Measurements from ENCODE around the gene DAPP1.

Gene DAPP1

DNA sequence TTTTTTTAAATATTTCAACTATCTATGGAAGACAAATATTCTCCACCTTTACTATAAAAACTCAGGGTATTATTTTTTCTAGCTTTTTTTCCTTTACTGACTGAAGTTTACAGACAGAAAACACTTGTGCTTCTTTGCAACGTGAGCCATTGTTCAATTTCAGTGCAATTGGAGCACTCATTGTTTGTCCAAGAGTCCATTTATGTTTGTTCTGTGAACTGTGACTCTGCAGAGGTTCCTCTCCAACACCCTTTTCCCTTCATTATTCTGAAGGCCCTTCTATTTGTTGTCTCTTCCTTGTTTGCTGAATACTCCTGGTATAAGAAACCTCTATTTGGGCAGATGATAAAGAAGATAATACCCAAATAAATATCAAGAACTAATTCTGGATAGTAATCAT, 37.4 kb downstream of the DAPP1 start:
- DNase-seq (ENCODE audit: extremely low spot score) = no peak
- POLR2A ChIA-PET = no interaction called here
- TF ChIP-seq, protein P1, sequence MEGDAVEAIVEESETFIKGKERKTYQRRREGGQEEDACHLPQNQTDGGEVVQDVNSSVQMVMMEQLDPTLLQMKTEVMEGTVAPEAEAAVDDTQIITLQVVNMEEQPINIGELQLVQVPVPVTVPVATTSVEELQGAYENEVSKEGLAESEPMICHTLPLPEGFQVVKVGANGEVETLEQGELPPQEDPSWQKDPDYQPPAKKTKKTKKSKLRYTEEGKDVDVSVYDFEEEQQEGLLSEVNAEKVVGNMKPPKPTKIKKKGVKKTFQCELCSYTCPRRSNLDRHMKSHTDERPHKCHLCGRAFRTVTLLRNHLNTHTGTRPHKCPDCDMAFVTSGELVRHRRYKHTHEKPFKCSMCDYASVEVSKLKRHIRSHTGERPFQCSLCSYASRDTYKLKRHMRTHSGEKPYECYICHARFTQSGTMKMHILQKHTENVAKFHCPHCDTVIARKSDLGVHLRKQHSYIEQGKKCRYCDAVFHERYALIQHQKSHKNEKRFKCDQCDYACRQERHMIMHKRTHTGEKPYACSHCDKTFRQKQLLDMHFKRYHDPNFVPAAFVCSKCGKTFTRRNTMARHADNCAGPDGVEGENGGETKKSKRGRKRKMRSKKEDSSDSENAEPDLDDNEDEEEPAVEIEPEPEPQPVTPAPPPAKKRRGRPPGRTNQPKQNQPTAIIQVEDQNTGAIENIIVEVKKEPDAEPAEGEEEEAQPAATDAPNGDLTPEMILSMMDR (IDR thresholded peaks at IDR 0.05; ENCODE audit: control extremely low read depth, extremely low read depth, low read depth, missing control alignments) = no peak
- CTCF ChIA-PET = interaction anchor here (0.8 to 2.5 kb wide), 5 partner anchors 24 to 46 kb away, joined by 3 to 8 read pairs (median 3); no protein-coding TSS in a partner anchor

DNA sequence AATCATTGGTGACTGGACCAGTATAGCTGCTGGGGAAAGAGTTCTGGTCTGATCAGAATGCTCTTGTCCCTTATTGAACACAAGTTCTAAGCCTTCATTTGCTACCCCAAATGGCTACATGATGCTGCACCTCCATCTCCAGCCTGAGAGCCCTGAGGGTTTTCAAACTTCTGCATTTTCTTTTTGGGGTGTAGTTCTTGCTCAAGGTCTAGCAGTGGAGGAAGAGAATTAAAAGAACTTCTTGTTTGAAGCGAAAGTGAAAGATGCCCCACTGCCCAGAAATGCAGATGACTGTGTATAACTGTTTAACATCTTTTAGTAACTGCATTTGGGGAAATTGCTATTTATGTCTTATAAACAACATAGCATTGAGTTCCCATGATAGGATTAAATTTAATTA, 39.1 kb downstream of the DAPP1 start:
- POLR2A ChIA-PET = no interaction called here
- CTCF ChIA-PET = interaction anchor here (1.0 to 3.0 kb wide), 3 partner anchors 44 to 93 kb away, joined by 4 to 17 read pairs (median 7); no protein-coding TSS in a partner anchor
- TF ChIP-seq, protein P1 (IDR thresholded peaks at IDR 0.05; ENCODE audit: control extremely low read depth, extremely low read depth, low read depth, missing control alignments) = no peak
- DNase-seq (ENCODE audit: extremely low spot score) = peak; percentile 29

DNA sequence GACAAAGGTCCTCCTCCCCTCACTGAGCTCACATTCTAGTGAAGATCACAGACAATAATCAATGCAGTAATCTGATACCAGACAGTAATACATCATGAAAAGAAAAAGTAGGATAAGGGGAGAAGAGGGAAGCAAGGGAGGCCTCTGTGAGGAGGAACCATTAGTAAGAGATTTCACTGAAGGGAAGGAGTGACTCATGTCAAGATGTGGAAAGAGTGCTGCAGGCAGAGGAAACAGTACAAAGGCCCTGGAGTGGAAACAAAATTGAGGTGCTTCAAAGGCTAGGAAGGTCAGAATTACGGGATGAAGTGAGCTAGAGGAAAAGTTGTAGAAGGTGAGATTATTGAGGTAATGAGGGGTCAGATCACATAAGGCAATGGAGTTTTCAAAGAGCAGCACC, 39.5 kb downstream of the DAPP1 start:
- POLR2A ChIA-PET = no interaction called here
- no peak for DNase-seq (ENCODE audit: extremely low spot score)
- TF ChIP-seq, protein P1 (IDR thresholded peaks at IDR 0.05; ENCODE audit: control extremely low read depth, extremely low read depth, low read depth, missing control alignments) = no peak
- CTCF ChIA-PET = interaction anchor here (1.0 to 3.0 kb wide), 4 partner anchors 37 to 92 kb away, joined by 4 to 17 read pairs (median 6); no protein-coding TSS in a partner anchor

DNA sequence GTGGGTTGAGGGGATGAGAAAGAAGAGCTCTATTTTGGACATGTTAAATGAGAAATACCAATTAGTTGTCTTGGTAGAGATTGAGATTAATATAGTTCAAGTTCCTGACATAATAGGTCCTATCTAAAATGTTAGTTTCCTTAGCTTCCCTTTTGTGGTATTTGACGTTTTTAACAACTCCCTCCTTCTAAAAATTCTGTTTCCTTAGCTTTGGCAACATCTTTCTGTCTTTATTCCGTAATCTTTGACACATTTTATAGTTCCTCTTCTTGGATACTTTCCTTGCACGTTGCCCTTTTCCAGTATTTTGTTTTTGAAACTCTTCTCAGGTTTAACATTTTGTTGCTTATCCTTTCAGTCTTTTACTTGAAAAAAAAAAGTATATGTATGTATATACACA, 40.7 kb downstream of the DAPP1 start:
- TF ChIP-seq, protein P1 (IDR thresholded peaks at IDR 0.05; ENCODE audit: control extremely low read depth, extremely low read depth, low read depth, missing control alignments) = no peak
- CTCF ChIA-PET = interaction anchor here (1.1 to 3.0 kb wide), 6 partner anchors 9 to 46 kb away, joined by 3 to 17 read pairs (median 4); no protein-coding TSS in a partner anchor
- POLR2A ChIA-PET = interaction anchor here (0.7 kb wide), 1 partner anchor 226 kb away, joined by 3 read pairs; no protein-coding TSS in a partner anchor
- no peak for DNase-seq (ENCODE audit: extremely low spot score)

DNA sequence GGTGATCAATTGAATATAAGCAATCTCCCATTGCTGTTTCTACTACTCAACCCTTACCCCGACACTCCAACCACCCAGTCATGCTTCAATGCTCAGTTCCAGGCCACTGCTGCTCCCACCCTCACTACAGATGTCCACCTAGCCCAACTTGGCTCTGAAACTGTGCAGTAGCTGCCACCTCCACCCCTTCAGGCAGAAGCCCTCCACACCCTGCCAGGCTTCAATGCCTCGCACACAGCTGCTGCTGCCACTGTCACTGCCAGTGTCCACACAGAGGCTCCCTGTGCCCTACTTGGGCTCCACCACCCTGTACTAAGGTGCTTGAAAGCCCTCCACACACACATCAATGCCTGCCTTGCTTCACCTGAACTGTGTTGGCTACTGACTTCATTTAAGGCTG, 43.0 kb downstream of the DAPP1 start:
- ChIA-PET CTCF (interaction anchor here (1.0 to 1.5 kb wide), 3 partner anchors 8 to 48 kb away, joined by 3 to 8 read pairs (median 3); no protein-coding TSS in a partner anchor), POLR2A (no interaction called here)
- DNase-seq (ENCODE audit: extremely low spot score) = no peak
- TF ChIP-seq, protein P1 (IDR thresholded peaks at IDR 0.05; ENCODE audit: control extremely low read depth, extremely low read depth, low read depth, missing control alignments) = no peak

DNA sequence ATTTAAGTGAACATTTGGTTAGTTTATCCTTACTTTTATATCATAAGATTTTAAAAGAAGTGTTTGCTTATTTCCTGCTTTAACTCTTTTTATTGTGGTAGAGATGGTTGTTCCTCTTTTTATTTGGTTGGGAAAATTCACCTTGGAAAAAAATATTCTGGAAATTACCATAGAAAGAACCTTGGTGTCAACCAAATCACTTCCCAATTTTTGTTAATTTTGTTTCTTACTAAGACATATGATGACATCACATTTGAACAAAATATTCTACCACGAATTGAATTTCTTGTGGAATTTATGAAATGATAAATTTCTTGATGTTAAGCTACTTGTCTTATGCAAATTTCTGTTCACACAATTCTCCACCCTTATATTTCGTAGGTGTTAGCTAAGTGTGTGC, 43.9 kb downstream of the DAPP1 start:
- CTCF ChIA-PET = interaction anchor here (1.5 kb wide), 2 partner anchors 33 to 49 kb away, joined by 3 read pairs; no protein-coding TSS in a partner anchor
- no peak for DNase-seq (ENCODE audit: extremely low spot score)
- TF ChIP-seq, protein P1 (IDR thresholded peaks at IDR 0.05; ENCODE audit: control extremely low read depth, extremely low read depth, low read depth, missing control alignments) = no peak
- POLR2A ChIA-PET = no interaction called here

All from GM10248 (cell line).